ENCODE results near the gene CTNND2. TPM values are rescaled to one million over a fixed set of nuclear protein-coding genes. Genes with fewer than 3 reads are reported as not detected.

Gene CTNND2
- total RNA-seq, 1 donor from 2014 or later: 13.9 TPM

- H3K4me1 Mint-ChIP-seq: peaks cover 7% of the 10 kb centered on the region
- H3K27me3 Mint-ChIP-seq (ENCODE audit: insufficient read depth, low read depth): no peaks in the 10 kb centered on the region
Observed at GRCh38 chr5:11560915-11561697, 343.1 kb downstream of the CTNND2 start.

GRCh38 chr5:11557063-11557462, 347.2 kb downstream of the CTNND2 start:
- Histone ChIP-seq H3K27me3 (no peaks in the 10 kb centered on the region), H3K4me1 (no peaks in the 10 kb centered on the region), H4K20me1 (ENCODE audit: low read depth) (no peaks in the 10 kb centered on the region), H3K27ac (no peak overlapping the region), H3K79me2 (ENCODE audit: low read depth) (no peaks in the 10 kb centered on the region), H2AFZ (replicated peaks) (no peak overlapping the region), H3K9ac (no peak overlapping the region), H3K4me2 (no peak overlapping the region), H3K9me3 (ENCODE audit: low read depth) (no peaks in the 10 kb centered on the region), H3K4me3 (no peak overlapping the region), H3F3A (ENCODE audit: low read depth) (no peaks in the 10 kb centered on the region), H3K36me3 (no peaks in the 10 kb centered on the region)
- Mint-ChIP-seq H3K27ac (no peak overlapping the region), H3K4me3 (no peak overlapping the region), H3K4me1 (peaks cover 11% of the 10 kb centered on the region), H3K9me3 (peaks cover 2% of the 10 kb centered on the region), H3K36me3 (peaks cover 44% of the 10 kb centered on the region), H3K27me3 (ENCODE audit: insufficient read depth, low read depth) (no peaks in the 10 kb centered on the region)
- DNase-seq (ENCODE audit: low spot score): no peak
- no peak for TF ChIP-seq CTCF (IDR thresholded peaks at IDR 0.05)
- TF ChIP-seq EZH2 (IDR thresholded peaks at IDR 0.05): no peak
- TF ChIP-seq EZH2phosphoT487 (IDR thresholded peaks at IDR 0.05): no peak

More at GRCh38 chr5:11560915-11561697, 343.1 kb downstream of the CTNND2 start:
- Histone ChIP-seq H3K79me2 (ENCODE audit: low read depth) (no peaks in the 10 kb centered on the region), H4K20me1 (ENCODE audit: low read depth) (no peaks in the 10 kb centered on the region), H3K27me3 (no peaks in the 10 kb centered on the region), H3K4me1 (no peaks in the 10 kb centered on the region), H3K4me2 (no peak overlapping the region), H2AFZ (replicated peaks) (no peak overlapping the region), H3K4me3 (no peak overlapping the region), H3K27ac (no peak overlapping the region), H3K36me3 (no peaks in the 10 kb centered on the region), H3K9ac (no peak overlapping the region), H3K9me3 (ENCODE audit: low read depth) (no peaks in the 10 kb centered on the region), H3F3A (ENCODE audit: low read depth) (no peaks in the 10 kb centered on the region)
- no peak overlapping the region for H3K27ac Mint-ChIP-seq
- H3K9me3 Mint-ChIP-seq: peaks cover 2% of the 10 kb centered on the region
- peaks cover 59% of the 10 kb centered on the region for H3K36me3 Mint-ChIP-seq
- TF ChIP-seq EZH2 (IDR thresholded peaks at IDR 0.05) (no peak), EZH2phosphoT487 (IDR thresholded peaks at IDR 0.05) (no peak), CTCF (IDR thresholded peaks at IDR 0.05) (no peak)
- no peak for DNase-seq (ENCODE audit: low spot score)
- H3K4me3 Mint-ChIP-seq: no peak overlapping the region

GRCh38 chr5:11555171-11555570, 349.1 kb downstream of the CTNND2 start:
- Mint-ChIP-seq H3K27me3 (ENCODE audit: insufficient read depth, low read depth) (no peaks in the 10 kb centered on the region), H3K36me3 (peaks cover 40% of the 10 kb centered on the region), H3K4me3 (no peak overlapping the region), H3K4me1 (peaks cover 11% of the 10 kb centered on the region), H3K9me3 (peaks cover 2% of the 10 kb centered on the region), H3K27ac (no peak overlapping the region)
- H3K9me3 ChIP-seq (ENCODE audit: low read depth): no peaks in the 10 kb centered on the region
- no peaks in the 10 kb centered on the region for H4K20me1 ChIP-seq (ENCODE audit: low read depth)
- H3F3A ChIP-seq (ENCODE audit: low read depth): no peaks in the 10 kb centered on the region
- no peak overlapping the region for H3K27ac ChIP-seq
- H3K27me3 ChIP-seq: no peaks in the 10 kb centered on the region
- no peak for TF ChIP-seq EZH2 (IDR thresholded peaks at IDR 0.05)
- H3K79me2 ChIP-seq (ENCODE audit: low read depth): no peaks in the 10 kb centered on the region
- H3K36me3 ChIP-seq: no peaks in the 10 kb centered on the region
- H3K4me1 ChIP-seq: no peaks in the 10 kb centered on the region
- DNase-seq (ENCODE audit: low spot score): no peak
- H3K4me2 ChIP-seq: no peak overlapping the region
- no peak overlapping the region for H3K4me3 ChIP-seq
- H3K9ac ChIP-seq: no peak overlapping the region
- no peak overlapping the region for H2AFZ ChIP-seq (replicated peaks)

- no peaks in the 10 kb centered on the region for H3K36me3 ChIP-seq
- H3K4me3 Mint-ChIP-seq: no peak overlapping the region
- no peaks in the 10 kb centered on the region for H4K20me1 ChIP-seq (ENCODE audit: low read depth)
- H3K27me3 ChIP-seq: no peaks in the 10 kb centered on the region
- H2AFZ ChIP-seq (replicated peaks): no peak overlapping the region
- no peak overlapping the region for H3K9ac ChIP-seq
- no peaks in the 10 kb centered on the region for H3K27me3 Mint-ChIP-seq (ENCODE audit: insufficient read depth, low read depth)
- H3F3A ChIP-seq (ENCODE audit: low read depth): no peaks in the 10 kb centered on the region
- peaks cover 6% of the 10 kb centered on the region for H3K9me3 Mint-ChIP-seq
- no peaks in the 10 kb centered on the region for H3K4me1 ChIP-seq
- H3K36me3 Mint-ChIP-seq: peaks cover 18% of the 10 kb centered on the region
- no peak overlapping the region for H3K4me3 ChIP-seq
- DNase-seq (ENCODE audit: low spot score): no peak
- no peak overlapping the region for H3K27ac Mint-ChIP-seq
- H3K4me1 Mint-ChIP-seq: no peaks in the 10 kb centered on the region
- H3K79me2 ChIP-seq (ENCODE audit: low read depth): no peaks in the 10 kb centered on the region
- no peak for TF ChIP-seq EZH2phosphoT487 (IDR thresholded peaks at IDR 0.05)
- no peak for TF ChIP-seq CTCF (IDR thresholded peaks at IDR 0.05)
- TF ChIP-seq EZH2 (IDR thresholded peaks at IDR 0.05): no peak
- no peak overlapping the region for H3K27ac ChIP-seq
- H3K9me3 ChIP-seq (ENCODE audit: low read depth): no peaks in the 10 kb centered on the region
- no peak overlapping the region for H3K4me2 ChIP-seq
Observed at GRCh38 chr5:11547730-11548129, 356.5 kb downstream of the CTNND2 start.
